Astrocyte (in vitro differentiated cells and primary cell): Measurements from ENCODE around the gene SAMSN1. TPM values are rescaled to one million over a fixed set of nuclear protein-coding genes. Genes with fewer than 3 reads are reported as not detected.

ENCODE experiments used
- DNase-seq: peaks from one replicate; pipeline ENCODE4 v3.0.0-alpha.2; 2010; ENCODE audit warnings: low read depth
- FAIRE-seq: peaks from 2 replicates; lab custom pipeline; 2011; peaks lifted over from hg19 to GRCh38; lab: Jason Lieb, UNC
- H2AFZ ChIP-seq: 2 replicates; pipeline ENCODE4 v1.6.0; 2012; ENCODE audit warnings: low read depth, low read length, inconsistent platforms
- H3K27ac ChIP-seq: 2 replicates; pipeline ENCODE4 v1.5.1; 2011; ENCODE audit warnings: low read depth, low read length, inconsistent platforms
- H3K27me3 ChIP-seq: 2 replicates; pipeline ENCODE4 v1.6.0; 2011; ENCODE audit warnings: low read length, inconsistent platforms; ENCODE audit not compliant: insufficient read depth
- H3K36me3 ChIP-seq: 2 replicates; pipeline ENCODE4 v1.5.1; 2011; ENCODE audit warnings: low read length, inconsistent platforms; ENCODE audit not compliant: insufficient read depth
- H3K4me1 ChIP-seq: 2 replicates; pipeline ENCODE4 v1.5.1; 2011; ENCODE audit warnings: low read length, inconsistent platforms; ENCODE audit not compliant: insufficient read depth
- H3K4me2 ChIP-seq: 2 replicates; pipeline ENCODE4 v1.6.0; 2012; ENCODE audit warnings: low read length, inconsistent platforms
- H3K4me3 ChIP-seq: 2 replicates; pipeline ENCODE4 v1.5.1; 2011; ENCODE audit warnings: low read depth, mild to moderate bottlenecking, low read length, inconsistent platforms; ENCODE audit not compliant: insufficient read depth
- H3K79me2 ChIP-seq: 2 replicates; pipeline ENCODE4 v1.6.0; 2012; ENCODE audit warnings: mild to moderate bottlenecking, low read length, inconsistent platforms; ENCODE audit not compliant: insufficient read depth
- H3K9ac ChIP-seq: 2 replicates; pipeline ENCODE4 v1.6.0; 2012; ENCODE audit warnings: mild to moderate bottlenecking, low read length, inconsistent platforms
- H3K9me3 ChIP-seq: 2 replicates; pipeline ENCODE4 v1.5.1; 2012; ENCODE audit warnings: low read depth, mild to moderate bottlenecking, low read length, inconsistent platforms; ENCODE audit not compliant: insufficient read depth
- H4K20me1 ChIP-seq: 2 replicates; pipeline ENCODE4 v1.6.0; 2012; ENCODE audit warnings: low read length, inconsistent platforms; ENCODE audit not compliant: insufficient read depth
- H3K27ac Mint-ChIP-seq: one replicate; pipeline ENCODE4 v1.8.0; 2021; ENCODE audit warnings: mild to moderate bottlenecking, mixed read lengths; ENCODE audit not compliant: unreplicated experiment
- H3K27me3 Mint-ChIP-seq: one replicate; pipeline ENCODE4 v1.8.0; 2021; ENCODE audit warnings: low read depth, mixed read lengths; ENCODE audit not compliant: unreplicated experiment
- H3K36me3 Mint-ChIP-seq: one replicate; pipeline ENCODE4 v1.8.0; 2021; ENCODE audit warnings: low read depth, mixed read lengths; ENCODE audit not compliant: unreplicated experiment
- H3K4me1 Mint-ChIP-seq: one replicate; pipeline ENCODE4 v1.8.0; 2021; ENCODE audit warnings: low read depth, mixed read lengths; ENCODE audit not compliant: unreplicated experiment
- H3K4me3 Mint-ChIP-seq: one replicate; pipeline ENCODE4 v1.8.0; 2021; ENCODE audit warnings: mild to moderate bottlenecking, moderate library complexity, mixed read lengths; ENCODE audit not compliant: unreplicated experiment
- H3K9me3 Mint-ChIP-seq: one replicate; pipeline ENCODE4 v1.8.0; 2021; ENCODE audit warnings: mild to moderate bottlenecking, mixed read lengths; ENCODE audit not compliant: unreplicated experiment
- CTCF ChIP-seq: IDR thresholded peaks from 2 replicates; pipeline ENCODE4 v1.5.1; 2011; ENCODE audit warnings: low read depth, mild to moderate bottlenecking, inconsistent platforms, low read length, moderate library complexity; ENCODE audit not compliant: insufficient read depth
- EZH2 ChIP-seq: IDR thresholded peaks from 2 replicates; pipeline ENCODE4 v1.6.1; 2012; ENCODE audit warnings: mild to moderate bottlenecking, low read length, inconsistent platforms; ENCODE audit not compliant: insufficient read depth
- total RNA-seq: library from RNA; stranded (reverse); gene quantifications from 2 replicates; pipeline ENCODE4 v1.2.1, GENCODE V29; 2021

SAMSN1 gene
- total RNA-seq, 1 donor from 2014 or later, result 0.09 TPM

GRCh38 chr21:14469641-14470040, 76.5 kb downstream of the SAMSN1 start:
- Histone ChIP-seq H3K4me1 (no peaks in the 10 kb centered on the region), H3K27ac (no peak overlapping the region), H3K4me3 (no peak overlapping the region), H3K9ac (no peak overlapping the region), H3K9me3 (no peaks in the 10 kb centered on the region), H3K79me2 (no peaks in the 10 kb centered on the region), H3K36me3 (no peaks in the 10 kb centered on the region), H3K27me3 (no peaks in the 10 kb centered on the region), H3K4me2 (no peak overlapping the region), H2AFZ (no peak overlapping the region), H4K20me1 (no peaks in the 10 kb centered on the region)
- no peaks in the 10 kb centered on the region for H3K27me3 Mint-ChIP-seq
- no peaks in the 10 kb centered on the region for H3K36me3 Mint-ChIP-seq
- H3K4me3 Mint-ChIP-seq, result no peak overlapping the region
- no peak for FAIRE-seq
- no peak overlapping the region for H3K27ac Mint-ChIP-seq
- no peak for DNase-seq
- H3K4me1 Mint-ChIP-seq, result no peaks in the 10 kb centered on the region
- no peaks in the 10 kb centered on the region for H3K9me3 Mint-ChIP-seq
- TF ChIP-seq CTCF (no peak), EZH2 (no peak)

- Histone ChIP-seq H3K27ac (no peak overlapping the region), H3K36me3 (no peaks in the 10 kb centered on the region), H3K27me3 (no peaks in the 10 kb centered on the region), H3K4me2 (no peak overlapping the region), H3K4me3 (no peak overlapping the region), H2AFZ (no peak overlapping the region), H3K79me2 (no peaks in the 10 kb centered on the region), H3K9me3 (no peaks in the 10 kb centered on the region), H3K4me1 (no peaks in the 10 kb centered on the region), H3K9ac (no peak overlapping the region), H4K20me1 (no peaks in the 10 kb centered on the region)
- H3K4me1 Mint-ChIP-seq, result no peaks in the 10 kb centered on the region
- no peak overlapping the region for H3K4me3 Mint-ChIP-seq
- no peak overlapping the region for H3K27ac Mint-ChIP-seq
- FAIRE-seq (no peak), DNase-seq (no peak)
- no peak for TF ChIP-seq CTCF
- TF ChIP-seq EZH2, result no peak
- H3K27me3 Mint-ChIP-seq, result no peaks in the 10 kb centered on the region
- H3K36me3 Mint-ChIP-seq, result no peaks in the 10 kb centered on the region
- H3K9me3 Mint-ChIP-seq, result no peaks in the 10 kb centered on the region
These were observed 79.4 kb downstream of the SAMSN1 start for GRCh38 chr21:14466715-14467114.

- Mint-ChIP-seq H3K27ac (no peak overlapping the region), H3K9me3 (no peaks in the 10 kb centered on the region), H3K4me3 (no peak overlapping the region), H3K27me3 (no peaks in the 10 kb centered on the region), H3K36me3 (no peaks in the 10 kb centered on the region), H3K4me1 (no peaks in the 10 kb centered on the region)
- Histone ChIP-seq H2AFZ (no peak overlapping the region), H3K4me2 (no peak overlapping the region), H3K9ac (no peak overlapping the region), H4K20me1 (no peaks in the 10 kb centered on the region), H3K4me3 (no peak overlapping the region), H3K27ac (no peak overlapping the region), H3K36me3 (no peaks in the 10 kb centered on the region), H3K9me3 (no peaks in the 10 kb centered on the region), H3K4me1 (no peaks in the 10 kb centered on the region), H3K27me3 (no peaks in the 10 kb centered on the region), H3K79me2 (no peaks in the 10 kb centered on the region)
- FAIRE-seq (no peak), DNase-seq (no peak)
- no peak for TF ChIP-seq EZH2
These were observed 88.4 kb downstream of the SAMSN1 start for GRCh38 chr21:14457762-14458161.
